ENCODE results near the gene NLRP3.
"Not testable (repeated sequence)": the region's sequence is repeated elsewhere in the genome, so short reads cannot be mapped to it uniquely, and the experiment has no call there.

NLRP3 gene

DNA sequence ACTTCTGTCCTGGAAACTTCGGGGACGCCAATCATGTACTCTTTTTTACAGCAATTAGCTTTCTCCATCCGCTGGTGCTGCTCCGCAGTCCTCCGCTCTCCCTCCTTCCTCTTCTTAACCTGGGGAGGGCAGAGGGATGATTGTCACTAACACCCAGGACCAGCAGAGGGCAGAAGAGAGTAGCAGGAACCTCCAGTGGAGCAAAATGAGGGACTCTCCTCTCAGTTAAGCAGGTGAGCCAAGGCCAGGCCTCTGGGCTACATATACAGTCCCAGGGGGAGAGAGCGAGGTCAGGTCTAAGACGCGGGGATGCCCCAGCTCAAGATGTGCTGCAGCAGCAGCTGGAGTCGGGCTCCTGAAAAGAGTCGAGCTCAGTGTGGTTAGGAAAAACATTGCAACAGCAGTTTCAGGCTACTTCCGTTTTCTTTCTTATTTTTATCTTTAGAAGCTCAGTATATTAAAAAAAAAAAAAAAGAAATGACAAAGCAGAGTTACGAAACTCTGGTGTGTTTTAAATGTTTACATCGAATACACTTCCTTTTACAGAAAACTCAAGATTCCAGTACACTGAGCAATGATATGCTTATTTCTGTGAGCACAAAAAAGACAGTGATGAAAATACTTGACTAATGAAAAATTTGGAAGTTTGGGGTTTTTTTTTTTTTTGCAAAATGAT is 25.7 kb upstream of the NLRP3 start:
- peak in 53 of 56 donors; percentile 10 to 87 (median 64) for DNase-seq

DNA sequence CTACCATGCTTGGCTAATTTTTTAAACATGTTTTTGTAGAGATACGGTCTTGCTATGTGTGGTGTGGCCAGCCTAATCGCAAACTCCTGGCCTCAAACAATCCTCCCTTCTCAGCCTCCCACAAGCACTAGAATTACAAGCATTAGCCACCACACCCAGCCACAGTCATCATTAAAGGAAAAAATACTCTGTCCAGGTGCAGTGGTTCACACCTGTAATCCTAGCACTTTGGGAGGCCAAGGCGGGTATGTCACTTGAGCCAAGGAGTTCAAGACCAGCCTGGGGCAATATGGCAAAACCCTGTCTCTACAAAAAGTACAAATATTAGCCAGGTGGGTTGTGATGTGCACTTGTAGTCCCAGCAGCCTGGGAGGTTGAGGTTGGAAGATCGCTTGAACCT is 25.0 kb upstream of the NLRP3 start:
- no peak for DNase-seq

DNA sequence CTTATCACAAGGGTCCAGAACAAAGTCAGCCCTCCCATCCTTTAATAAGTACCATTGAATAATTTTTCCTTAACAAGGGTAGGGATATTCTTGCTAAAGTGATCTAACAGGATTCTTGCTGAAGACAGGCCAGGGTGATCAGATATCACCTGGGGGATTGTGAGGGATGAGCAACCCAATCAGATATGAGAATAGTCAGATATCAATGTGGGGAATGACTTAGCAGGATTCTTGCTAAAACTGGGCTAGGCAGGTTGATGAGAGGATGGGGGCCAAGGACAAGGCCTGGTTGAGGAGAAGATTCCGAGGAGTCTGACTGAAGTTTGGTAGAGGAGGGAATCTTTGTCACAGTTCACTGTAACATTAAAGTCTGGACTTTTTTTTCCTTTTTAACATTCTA is 23.9 kb upstream of the NLRP3 start:
- no peak for DNase-seq

DNA sequence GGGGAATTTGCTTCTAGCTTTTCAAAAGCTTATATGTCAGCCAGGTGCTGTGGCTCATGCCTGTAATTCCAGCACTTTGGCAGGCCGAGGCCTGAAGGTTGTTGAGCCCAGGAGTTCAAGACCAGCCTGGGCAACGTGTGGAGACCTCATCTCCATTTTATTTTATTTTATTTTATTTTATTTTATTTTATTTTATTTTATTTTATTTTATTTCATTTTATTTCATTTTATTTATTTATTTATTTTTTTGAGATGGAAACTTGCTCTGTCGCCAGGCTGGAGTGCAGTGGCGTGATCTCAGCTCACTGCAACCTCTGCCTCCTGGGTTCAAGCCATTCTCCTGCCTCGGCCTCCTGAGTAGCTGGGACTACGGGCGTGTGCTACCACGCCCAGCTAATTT is 20.9 kb upstream of the NLRP3 start:
- DNase-seq: not testable (repeated sequence)

DNA sequence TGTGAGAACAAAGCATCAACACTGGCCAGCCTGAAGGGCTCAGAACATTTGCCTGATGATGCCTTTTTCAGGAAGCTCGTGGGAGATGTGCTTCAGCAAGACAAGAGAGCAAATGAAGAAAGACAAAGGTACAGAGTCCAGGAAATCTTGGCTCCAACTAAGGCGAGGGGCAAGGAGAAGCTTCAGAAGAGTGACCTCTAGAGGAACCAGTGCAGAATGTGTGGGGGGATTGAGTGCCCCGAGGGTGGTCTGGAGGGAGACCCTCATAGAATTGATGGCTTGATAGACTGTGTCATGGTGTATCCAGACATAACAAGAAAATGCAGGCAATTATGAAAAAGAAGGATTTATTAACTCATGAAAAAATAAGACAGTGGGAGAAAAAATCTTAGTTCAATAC is 15.3 kb upstream of the NLRP3 start:
- DNase-seq: no peak

DNA sequence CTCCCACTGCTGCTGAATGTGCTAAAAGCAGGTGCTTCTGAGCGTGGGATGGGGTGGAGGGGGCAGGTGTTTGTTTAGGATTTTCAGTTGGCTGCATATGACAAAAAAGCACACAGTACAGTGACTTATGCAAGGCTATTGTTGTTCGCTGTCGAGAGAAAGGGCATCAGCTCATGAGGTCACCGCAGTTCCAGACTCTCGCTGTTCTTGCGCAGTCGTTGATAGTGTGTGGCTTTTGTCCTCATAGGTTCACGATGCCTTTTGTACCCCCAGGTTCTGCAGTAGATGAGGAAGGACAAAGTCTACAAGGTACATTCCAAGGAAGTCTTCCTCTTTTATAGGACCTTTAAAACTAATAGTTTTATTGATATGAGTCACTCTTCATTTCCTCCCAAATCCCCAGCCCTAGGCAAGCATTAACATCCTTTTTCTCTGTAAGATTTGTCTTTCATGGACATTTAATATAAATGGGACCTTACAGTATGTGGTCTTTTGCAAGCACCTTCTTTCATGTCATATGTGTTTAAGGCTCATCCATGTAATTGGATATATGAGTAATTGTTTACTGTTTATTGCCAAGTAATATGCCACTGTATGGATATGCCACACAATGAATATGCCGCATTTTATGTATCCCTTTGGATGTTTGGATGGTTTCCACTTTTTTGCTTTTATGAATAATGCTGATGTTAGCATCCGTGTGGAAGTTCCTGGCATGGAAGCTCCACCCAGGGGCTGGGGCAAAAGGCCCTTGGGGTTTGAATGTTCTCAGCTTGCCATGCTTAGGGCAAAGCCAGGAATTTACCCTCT is 14.5 kb upstream of the NLRP3 start:
- no peak for DNase-seq

DNA sequence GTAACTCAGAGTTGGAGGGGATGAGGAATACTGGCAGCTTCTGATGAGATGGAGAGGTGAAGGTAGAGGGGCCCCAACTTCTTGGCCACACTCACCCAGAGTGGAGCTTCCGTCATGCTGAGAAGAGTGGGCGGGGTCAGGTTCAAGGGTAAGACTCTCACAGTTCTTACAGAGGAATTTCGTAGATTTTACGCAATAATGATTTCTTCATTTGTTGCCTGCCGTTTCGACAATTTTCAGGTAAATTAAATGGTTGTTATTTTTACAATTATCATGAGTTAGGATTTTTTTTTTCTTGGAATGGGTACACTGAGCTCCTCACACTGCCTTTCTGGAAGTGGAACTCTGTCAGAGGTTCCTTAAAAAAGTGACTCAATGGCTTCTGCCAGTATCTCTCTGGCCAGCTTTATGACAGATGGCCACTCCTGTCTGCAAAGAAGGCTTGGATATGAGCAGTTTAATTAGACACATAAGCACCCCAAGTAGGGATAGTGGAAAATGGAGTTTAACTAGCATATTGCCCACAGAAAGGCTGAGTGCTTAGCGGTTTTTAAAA is 13.8 kb upstream of the NLRP3 start:
- DNase-seq: no peak

DNA sequence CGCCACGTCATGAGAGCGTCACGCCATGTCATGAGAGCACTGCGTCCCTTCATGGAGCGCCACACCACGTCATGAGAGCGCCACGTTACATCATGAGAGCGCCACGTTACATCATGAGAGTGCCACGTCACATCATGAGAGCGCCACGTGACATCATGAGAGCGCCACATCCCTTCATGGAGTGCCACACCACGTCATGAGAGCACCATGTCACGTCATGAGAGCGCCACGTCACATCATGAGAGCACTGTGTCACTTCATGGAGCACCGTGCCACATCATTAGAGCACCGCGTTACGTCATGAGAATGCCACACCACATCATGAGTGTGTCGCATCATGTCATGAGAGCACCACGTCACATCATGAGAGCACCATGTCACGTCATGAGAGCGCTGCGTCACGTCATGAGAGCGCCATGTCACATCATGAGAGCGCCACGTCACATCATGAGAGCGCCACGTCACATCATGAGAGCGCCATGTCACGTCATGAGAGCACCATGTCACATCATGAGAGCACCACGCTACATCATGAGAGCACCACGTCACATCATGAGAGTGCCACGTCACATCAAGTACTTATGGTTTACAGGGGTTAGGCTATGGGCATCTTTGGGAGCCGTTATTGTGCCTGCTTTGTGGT is 9.8 kb upstream of the NLRP3 start:
- no peak for DNase-seq

DNA sequence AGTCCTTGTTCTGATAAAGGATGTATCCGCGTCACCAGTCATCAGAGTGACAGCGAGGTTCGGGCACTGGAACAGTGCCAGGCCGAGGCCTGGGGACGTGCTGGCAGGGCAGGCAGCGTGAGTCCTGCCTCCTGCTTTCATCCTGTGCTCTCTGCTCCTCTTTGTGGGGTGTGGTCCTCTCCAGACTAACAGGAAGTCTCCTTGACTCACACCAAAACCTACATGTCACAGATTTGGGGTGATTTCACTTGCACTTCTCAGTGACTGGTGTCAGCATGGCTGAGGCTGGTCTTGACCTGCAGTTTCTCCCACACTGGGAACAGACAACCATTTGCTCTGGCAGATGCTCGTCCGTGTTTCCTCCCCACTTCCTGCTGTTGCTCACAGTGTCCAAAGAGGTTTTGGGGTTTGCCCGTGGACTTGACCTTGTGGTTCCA is 8.8 kb upstream of the NLRP3 start:
- peak in 1 of 56 donors; percentile 10 for DNase-seq

DNA sequence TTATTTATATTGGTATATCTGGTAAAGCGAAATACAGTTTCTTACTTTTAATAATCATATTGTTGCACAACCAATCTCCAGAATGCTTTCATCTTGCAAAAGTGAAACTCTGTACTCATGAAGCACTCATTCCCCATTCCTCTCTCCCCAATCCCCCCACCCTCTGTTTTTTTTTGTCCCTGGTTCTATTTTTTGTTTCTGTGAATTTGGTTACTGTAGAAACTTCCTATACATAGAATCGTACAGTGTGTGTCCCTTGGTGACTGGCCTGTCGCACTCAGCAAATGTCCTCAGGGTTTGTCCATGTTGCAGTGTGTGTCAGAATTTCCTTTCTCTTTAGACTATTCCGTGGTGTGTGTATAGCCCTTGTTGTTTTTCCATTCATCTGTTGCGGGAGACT is 7.9 kb upstream of the NLRP3 start:
- DNase-seq: no peak

DNA sequence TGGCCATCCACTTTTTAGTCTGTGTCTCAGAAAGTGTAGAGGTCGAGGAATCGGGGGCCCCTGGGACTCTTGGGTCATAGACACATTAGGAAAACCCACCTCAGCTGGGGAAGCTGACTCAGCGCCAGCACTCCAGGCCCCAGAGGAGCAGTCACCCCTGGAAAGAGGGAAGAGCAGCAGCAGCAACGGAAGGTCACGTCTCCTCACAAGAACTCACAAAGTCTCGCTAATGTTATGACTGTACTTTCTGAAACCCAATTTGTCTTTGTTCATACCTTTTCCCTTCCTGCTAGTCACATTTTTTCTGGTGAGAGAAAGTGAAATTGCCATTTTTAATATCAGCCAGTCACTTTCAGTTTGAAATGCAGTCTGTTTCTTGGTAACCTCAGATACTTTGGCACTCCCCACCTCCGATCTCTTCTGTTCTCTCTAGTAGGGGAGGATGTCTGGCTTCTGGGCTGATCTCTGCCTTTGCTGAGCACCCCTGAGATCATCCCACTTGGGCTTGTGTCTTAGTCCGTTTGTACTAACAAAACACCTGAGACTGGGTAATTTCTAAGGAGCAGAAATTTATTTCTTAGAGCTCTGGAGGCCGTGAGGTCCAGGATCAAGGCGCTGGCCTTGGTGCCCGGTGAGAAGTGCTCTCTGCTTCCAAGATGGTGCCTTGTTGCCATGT is 6.0 kb upstream of the NLRP3 start:
- peak in 1 of 56 donors; percentile 9 for DNase-seq

DNA sequence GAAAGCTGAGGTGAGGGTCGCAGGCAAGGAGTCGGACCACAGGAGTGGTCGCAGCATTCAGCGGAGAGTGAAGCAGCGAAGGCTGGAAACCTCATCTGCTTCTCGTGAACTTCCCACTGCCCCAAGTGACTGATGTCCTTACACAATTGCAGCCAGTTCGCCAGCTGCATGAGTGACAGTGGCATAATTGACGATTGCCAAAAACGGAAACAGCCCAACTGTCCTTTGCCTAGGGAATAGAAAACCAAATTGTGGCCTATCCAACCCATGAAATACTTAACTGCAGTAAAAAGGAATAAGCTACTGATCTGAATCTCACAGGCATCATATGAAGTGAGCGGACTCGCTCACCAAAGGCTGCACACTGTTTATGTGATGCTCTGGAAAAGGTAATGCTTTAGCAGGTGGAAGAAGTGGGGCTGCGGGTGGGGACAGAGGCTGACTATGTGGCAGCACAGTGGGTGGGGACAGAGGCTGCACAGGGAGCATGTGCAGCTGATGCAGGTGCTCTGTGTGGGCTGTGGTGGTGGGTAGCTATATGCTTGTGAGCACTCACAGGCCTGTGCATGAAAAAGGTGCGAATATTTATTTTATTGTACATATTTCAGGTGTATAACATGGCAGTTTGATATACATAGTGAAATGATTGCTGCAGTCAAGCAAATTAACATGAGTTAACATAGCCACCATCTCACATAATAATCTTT is 4.2 kb upstream of the NLRP3 start:
- DNase-seq: peak in 2 of 56 donors; percentile 6 to 8

DNA sequence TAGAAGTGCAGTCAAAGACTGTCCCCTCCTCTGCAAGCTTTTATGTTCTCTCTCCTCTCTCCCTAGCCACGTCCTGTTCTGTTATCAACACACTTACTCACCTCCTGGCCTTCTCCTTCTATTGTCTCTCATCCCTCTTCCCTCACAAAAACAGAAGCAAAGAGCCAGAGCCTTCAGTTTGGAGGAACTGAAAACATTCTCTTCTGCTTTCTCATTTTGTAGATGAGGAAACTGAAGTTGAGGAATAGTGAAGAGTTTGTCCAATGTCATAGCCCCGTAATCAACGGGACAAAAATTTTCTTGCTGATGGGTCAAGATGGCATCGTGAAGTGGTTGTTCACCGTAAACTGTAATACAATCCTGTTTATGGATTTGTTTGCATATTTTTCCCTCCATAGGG is 1.9 kb downstream of the NLRP3 start:
- no peak for DNase-seq

DNA sequence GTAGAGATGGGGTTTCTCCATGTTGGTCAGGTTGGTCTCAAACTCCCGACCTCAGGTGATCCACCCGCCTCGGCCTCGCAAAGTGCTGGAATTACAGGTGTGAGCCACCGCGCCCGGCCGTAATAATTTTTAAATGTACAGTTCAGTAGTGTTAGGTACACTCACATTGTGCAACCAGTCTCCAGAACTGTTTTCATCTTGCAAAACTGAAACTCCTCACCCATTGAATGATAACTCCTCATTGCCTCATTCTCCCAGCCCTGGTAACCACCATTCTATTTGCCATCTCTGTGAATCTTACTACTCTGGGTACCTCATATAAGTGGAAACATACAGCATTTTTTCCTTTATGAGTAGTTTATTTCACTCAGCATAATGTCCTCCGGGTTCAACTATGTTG is 3.4 kb downstream of the NLRP3 start:
- DNase-seq: no peak

DNA sequence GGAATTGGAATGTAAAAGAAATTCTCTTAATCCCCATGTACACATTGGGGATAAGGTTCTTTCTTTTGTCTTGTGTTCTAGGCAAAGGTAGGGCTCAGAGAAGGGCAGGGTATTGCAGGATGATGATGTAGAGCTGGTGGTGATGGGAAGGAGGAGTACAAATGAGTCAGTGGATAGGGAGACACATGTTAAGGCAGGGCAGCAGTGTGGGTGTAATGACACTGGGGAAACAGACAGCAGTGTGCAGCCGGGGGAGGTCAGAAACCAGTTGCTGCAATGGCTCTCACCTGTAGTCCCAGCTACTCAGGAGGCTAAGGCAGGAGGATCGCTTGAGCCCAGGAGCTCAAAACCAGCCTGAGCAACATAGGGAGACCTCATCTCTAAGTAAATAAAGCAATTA is 5.1 kb downstream of the NLRP3 start:
- peak in 16 of 56 donors; percentile 6 to 59 (median 24) for DNase-seq

DNA sequence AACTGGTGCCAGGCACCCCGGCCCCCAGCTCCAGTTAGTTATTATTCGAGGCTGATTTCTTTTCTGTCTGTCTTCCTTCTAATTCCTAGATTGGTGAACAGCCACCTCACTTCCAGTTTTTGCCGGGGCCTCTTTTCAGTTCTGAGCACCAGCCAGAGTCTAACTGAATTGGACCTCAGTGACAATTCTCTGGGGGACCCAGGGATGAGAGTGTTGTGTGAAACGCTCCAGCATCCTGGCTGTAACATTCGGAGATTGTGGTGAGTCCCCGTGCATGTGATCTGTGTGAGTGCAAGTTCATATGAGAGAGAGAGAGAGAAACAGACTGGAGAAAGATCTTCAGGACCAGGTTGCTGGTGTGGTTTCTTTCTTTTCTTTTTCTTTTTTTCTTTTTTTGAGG is 13.5 kb downstream of the NLRP3 start:
- DNase-seq: no peak

DNA sequence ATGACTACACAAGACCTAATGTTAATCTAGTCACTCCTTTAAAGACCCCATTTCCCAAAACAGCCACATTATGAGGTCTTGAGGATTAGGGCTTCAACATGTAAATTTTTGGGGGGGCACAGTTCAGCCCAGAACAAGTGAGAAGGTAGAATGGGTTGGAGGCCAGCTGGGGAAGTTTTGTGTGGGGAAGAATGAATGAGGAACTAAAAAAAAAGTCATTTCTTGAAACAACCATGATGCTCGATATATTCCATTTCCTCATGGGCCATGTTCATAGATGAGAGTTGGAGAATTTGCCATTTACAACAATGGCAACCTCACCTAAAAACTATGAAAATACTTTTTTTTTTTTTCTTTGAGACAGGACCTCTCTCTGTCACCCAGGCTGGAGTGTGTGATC is 14.5 kb downstream of the NLRP3 start:
- no peak for DNase-seq

DNA sequence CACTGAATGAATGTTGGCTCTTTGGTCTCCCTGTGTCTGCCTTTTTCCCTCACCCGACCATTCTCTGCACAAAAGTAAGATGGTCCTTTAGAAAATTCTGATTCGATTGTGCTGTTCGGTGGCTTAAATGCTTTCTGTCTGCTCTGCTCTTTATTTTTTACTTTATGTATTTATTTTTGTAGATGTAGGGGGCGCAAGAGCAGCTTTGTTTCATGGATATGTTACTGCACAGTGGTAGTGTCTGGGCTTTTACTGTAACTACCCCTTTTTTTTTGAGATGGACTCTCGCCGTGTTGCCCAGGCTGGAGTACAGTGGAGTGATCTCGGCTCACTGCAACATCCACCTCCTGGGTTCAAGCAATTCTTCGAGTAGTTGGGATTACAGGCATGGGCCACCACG is 15.7 kb downstream of the NLRP3 start:
- no peak for DNase-seq

DNA sequence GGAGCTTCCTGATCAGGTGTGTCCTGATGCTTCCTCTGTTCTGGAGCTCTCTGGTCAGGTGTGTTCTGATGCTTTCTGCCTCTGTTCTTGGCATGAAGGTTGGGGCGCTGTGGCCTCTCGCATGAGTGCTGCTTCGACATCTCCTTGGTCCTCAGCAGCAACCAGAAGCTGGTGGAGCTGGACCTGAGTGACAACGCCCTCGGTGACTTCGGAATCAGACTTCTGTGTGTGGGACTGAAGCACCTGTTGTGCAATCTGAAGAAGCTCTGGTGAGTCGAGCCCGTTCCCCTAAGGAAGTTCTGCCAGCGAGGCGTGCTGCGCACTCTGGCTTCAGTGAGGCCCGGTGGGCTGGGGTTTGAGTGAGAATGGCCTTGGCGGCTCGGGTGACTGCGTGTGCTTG is 18.0 kb downstream of the NLRP3 start:
- DNase-seq: no peak

DNA sequence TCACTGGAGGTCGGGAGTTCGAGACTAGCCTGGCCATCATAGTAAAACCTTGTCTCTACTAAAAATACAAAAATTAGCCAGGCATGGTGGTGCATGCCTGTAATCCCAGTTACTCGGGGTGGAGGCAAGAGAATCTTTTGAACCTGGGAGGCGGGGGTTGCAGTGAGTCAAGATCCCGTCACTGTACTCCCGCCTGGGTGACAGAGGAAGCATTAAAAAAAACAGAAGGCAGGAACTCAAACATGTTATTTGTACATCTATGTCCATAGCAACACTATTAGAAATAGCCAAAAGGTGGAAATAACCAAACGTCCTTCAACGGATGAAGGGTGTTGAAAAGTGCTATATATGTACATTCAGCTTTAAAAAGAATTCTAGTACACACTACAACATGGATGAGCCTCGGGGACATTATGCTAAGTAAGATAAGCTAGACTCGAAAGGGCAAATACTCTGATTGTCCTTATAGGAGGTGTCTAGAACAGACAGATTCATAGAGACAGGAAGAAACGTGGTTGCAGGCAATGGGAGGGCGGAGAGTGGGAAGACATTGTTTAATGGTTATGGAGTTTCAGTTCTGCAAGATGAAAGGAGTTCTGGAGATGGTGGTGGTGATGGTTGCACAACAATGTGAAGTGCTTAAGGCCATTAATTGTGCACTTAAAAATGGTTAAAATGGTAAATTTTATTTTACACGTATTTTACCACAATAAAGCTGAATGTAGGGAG is 19.2 kb downstream of the NLRP3 start:
- DNase-seq: no peak
